K562 (cell line): ENCODE results near the gene OTULIN. TPM values are rescaled to one million over a fixed set of nuclear protein-coding genes. Genes with fewer than 3 reads are reported as not detected.

ENCODE experiments used
- ATAC-seq: fragments of 200-7000 bp; cut with Tn5 transposase; 3 replicates; pipeline ENCODE4 v1.9.1; 2020; ENCODE audit warnings: moderate library complexity
- BruUV-seq: library from RNA; stranded (reverse); fragments of 400-500 nt; replicated peaks from 2 replicates; lab custom pipeline; 2021; lab: Mats Ljungman, UMichigan
- CTCF ChIA-PET: fragments of 300-600 bp; formaldehyde crosslinking; extraction: SDS; loops from one replicate; lab custom pipeline; 2021; ENCODE audit warnings: low intra/inter-chr PET ratio; lab: Yijun Ruan, JAX
- POLR2A ChIA-PET: fragments of 300-600, 350-650 bp; sonication (Branson Sonifier 250); formaldehyde crosslinking; extraction: SDS; loops from one replicate; lab custom pipeline; 2021; ENCODE audit warnings: antibody characterized with exemption, inconsistent platforms; lab: Yijun Ruan, JAX
- DNase-seq, 4 experiments: peaks; one replicate each; pipeline versions ENCODE4 v3.0.0 to v3.0.0-alpha.2; 2011 to 2018; ENCODE audit warnings: low spot score in 3 of 4, mixed read lengths in 3 of 4; ENCODE audit errors: extremely low read depth in 1 of 4
- FAIRE-seq: peaks from 2 replicates; lab custom pipeline; 2011; peaks lifted over from hg19 to GRCh38; lab: Jason Lieb, UNC
- H2AFZ ChIP-seq: 2 replicates; pipeline ENCODE4 v1.6.0; 2011; ENCODE audit warnings: low read depth, low read length, control low read depth, inconsistent platforms
- H3K27ac ChIP-seq: fragments of 200-600 bp; 3 replicates; pipeline ENCODE4 v1.8.0; 2011; ENCODE audit warnings: low read depth, mild to moderate bottlenecking, control low read depth, inconsistent platforms, low read length, moderate library complexity, mixed read lengths; ENCODE audit errors: extremely low read depth
- H3K27me3 ChIP-seq, 2 experiments: fragments of 300-600 bp in 1 of 2; 2 replicates in 1 of 2; 3 replicates in 1 of 2; pipeline versions ENCODE4 v1.6.0 to v1.8.0; 2011; ENCODE audit warnings: inconsistent platforms in 2 of 2, low read length in 2 of 2, mild to moderate bottlenecking in 1 of 2, mixed read lengths in 1 of 2, moderate library complexity in 1 of 2; ENCODE audit not compliant: control insufficient read depth in 2 of 2, insufficient read depth in 2 of 2
- H3K36me3 ChIP-seq: fragments of 300-600 bp; 3 replicates; pipeline ENCODE4 v1.8.0; 2011; ENCODE audit warnings: mild to moderate bottlenecking, low read length, inconsistent platforms; ENCODE audit not compliant: control insufficient read depth, insufficient read depth
- H3K4me1 ChIP-seq, 2 experiments: fragments of 200-600 bp in 1 of 2; replicated peaks in 1 of 2; 2 replicates in 1 of 2; 3 replicates in 1 of 2; pipeline versions ENCODE4 v1.5.1 to v1.8.0; 2011; ENCODE audit warnings: inconsistent platforms in 2 of 2, low read length in 2 of 2, mild to moderate bottlenecking in 1 of 2, mixed read lengths in 1 of 2, moderate library complexity in 1 of 2; ENCODE audit not compliant: control insufficient read depth in 2 of 2, insufficient read depth in 2 of 2
- H3K4me2 ChIP-seq: 2 replicates; pipeline ENCODE4 v1.6.1; 2011; ENCODE audit warnings: low read length, control low read depth, inconsistent platforms, mixed read lengths; ENCODE audit not compliant: insufficient read depth
- H3K4me3 ChIP-seq: fragments of 200-600 bp; sonication (generic), shearing (Covaris generic); 2 replicates; pipeline ENCODE4 v1.5.1; 2016; ENCODE audit warnings: control low read depth, inconsistent platforms
- H3K79me2 ChIP-seq: fragments of 200-600 bp; 3 replicates; pipeline ENCODE4 v1.8.0; 2011; ENCODE audit warnings: low read length, inconsistent platforms; ENCODE audit not compliant: control insufficient read depth, insufficient read depth
- H3K9ac ChIP-seq, 2 experiments: 2 replicates each; pipeline versions ENCODE4 v1.6.0 to v1.6.1; 2011; ENCODE audit warnings: low read depth in 2 of 2, low read length in 2 of 2, control low read depth in 1 of 2, inconsistent platforms in 1 of 2, mild to moderate bottlenecking in 1 of 2, mixed read lengths in 1 of 2; ENCODE audit not compliant: insufficient read depth in 1 of 2
- H3K9me1 ChIP-seq: one replicate; pipeline ENCODE4 v1.6.0; 2011; ENCODE audit warnings: inconsistent platforms, mild to moderate bottlenecking, low read length, moderate library complexity; ENCODE audit not compliant: control insufficient read depth, insufficient read depth
- H3K9me3 ChIP-seq: replicated peaks from 2 replicates; pipeline ENCODE4 v1.5.1; 2011; ENCODE audit warnings: low read depth, low read length, inconsistent platforms; ENCODE audit not compliant: control insufficient read depth, insufficient read depth
- H4K20me1 ChIP-seq: replicated peaks from 2 replicates; pipeline ENCODE4 v1.6.1; 2011; ENCODE audit warnings: low read length, inconsistent platforms, mixed read lengths; ENCODE audit not compliant: control insufficient read depth, insufficient read depth
- E2F6 ChIP-seq, 2 experiments: IDR thresholded peaks; 2 replicates each; pipeline ENCODE4 v1.6.1; 2011; ENCODE audit warnings: borderline replicate concordance in 1 of 2, control low read depth in 1 of 2, low read depth in 1 of 2, low read length in 1 of 2, mild to moderate bottlenecking in 1 of 2, mixed read lengths in 1 of 2, moderate library complexity in 1 of 2; ENCODE audit not compliant: insufficient read depth in 1 of 2, insufficient read length in 1 of 2, poor library complexity in 1 of 2, severe bottlenecking in 1 of 2; ENCODE audit errors: extremely low read depth in 1 of 2
- GTF2A2 ChIP-seq: IDR thresholded peaks from 2 replicates; pipeline ENCODE4 v1.6.1; 2016; ENCODE audit warnings: mild to moderate bottlenecking, missing genetic modification characterization, missing compliant biosample characterization
- MAFF ChIP-seq: IDR thresholded peaks from 2 replicates; pipeline ENCODE4 v1.6.1; 2012; ENCODE audit warnings: low read length, improper control_type of control experiment
- NR2C2 ChIP-seq, 2 experiments: fragments of 200-800 bp in 1 of 2; sonication (Bioruptor generic) in 1 of 2; sonication (generic) in 1 of 2; formaldehyde crosslinking in 1 of 2; IDR thresholded peaks; 2 replicates each; pipeline versions ENCODE4 v1.6.1 to v1.8.0; 2016 to 2022; ENCODE audit warnings: mild to moderate bottlenecking in 1 of 2, missing compliant biosample characterization in 1 of 2, missing genetic modification characterization in 1 of 2, missing genetic modification reagents in 1 of 2
- SMARCA4 ChIP-seq: fragments of 450-650 bp; IDR thresholded peaks from 2 replicates; pipeline ENCODE4 v1.6.1; 2016
- ZBTB40 ChIP-seq, 2 experiments: fragments of 450-650 bp in 1 of 2; sonication (generic) in 1 of 2; formaldehyde crosslinking in 1 of 2; IDR thresholded peaks; 2 replicates each; pipeline versions ENCODE4 v1.7.1 to v1.9.0; 2016 to 2022; ENCODE audit warnings: inconsistent platforms in 1 of 2, mild to moderate bottlenecking in 1 of 2, missing genetic modification reagents in 1 of 2
- WGBS: fragments of 100-300 bp; shearing (Covaris generic); methylation state at CpG from one replicate; pipeline ENCODE4 v1.1.6; 2016; ENCODE audit warnings: low coverage, mixed read lengths; ENCODE audit not compliant: insufficient coverage; ENCODE audit errors: missing lambda C conversion rate; 5-methylcytosine and 5-hydroxymethylcytosine counted together
- in situ Hi-C: fragments of 300-500 bp; cut with MboI; formaldehyde crosslinking; loops from 4 replicates; pipeline ENCODE4 v1.15.0; 2018; ENCODE audit warnings: inconsistent platforms, mixed read lengths
- intact Hi-C: fragments of 100-400 bp; cut with micrococcal nuclease; formaldehyde crosslinking; loops from 2 replicates; pipeline ENCODE4 v1.14.2; 2022
- polyA plus RNA-seq, 8 experiments: library from polyadenylated mRNA; depleted of rRNA in 4 of 8; stranded (reverse) in 5 of 8; unstranded in 3 of 8; fragments of >200 nt; fragmentation: Nextera tagmentation in 2 of 8; fragmentation: Illumina TruSeq in 1 of 8; extraction: Ambion mirVana in 2 of 8; extraction: Trizol in 1 of 8; gene quantifications; 2 replicates each; pipeline versions ENCODE4 v1.2.1 to v1.2.3, GENCODE V29; 2011 to 2014; ENCODE audit warnings: inconsistent platforms in 1 of 8, missing spikeins in 1 of 8
- total RNA-seq, 7 experiments: library from RNA; depleted of rRNA in 6 of 7; stranded (reverse); fragments of >200 nt in 6 of 7; fragmentation: Illumina TruSeq in 2 of 7; extraction: Trizol in 2 of 7; gene quantifications; 2 replicates each; pipeline versions ENCODE4 v1.2.1 to v1.2.3, GENCODE V29; 2011 to 2021; ENCODE audit warnings: low replicate concordance in 1 of 7

Gene OTULIN
- total and polyA plus RNA-seq, 9 of the 15 experiments (the other 6 are each of a cell fraction or from before 2014, with no cell fraction given), result 3.3 to 33.6 (median 20.1) TPM

- peak overlapping the region; percentile 99 for H2AFZ ChIP-seq
- POLR2A ChIA-PET, result interaction anchor here (1.6 kb wide), 1 partner anchor 12 kb away, joined by 4 read pairs; no protein-coding TSS in a partner anchor
- H3K79me2 ChIP-seq, result peaks cover 68% of the 10 kb centered on the region
- 4% methylated on average over 21 of the region's 21 CpGs for WGBS
- FAIRE-seq (peak; percentile 66), ATAC-seq (peak; percentile 17), DNase-seq (peak in 2 of 4 experiments; percentile 43 to 70)
- no peaks in the 10 kb centered on the region for H3K9me1 ChIP-seq
- H3K4me1 ChIP-seq, result peaks cover 14 to 22% of the 10 kb centered on the region in 2 experiments; a peak in 4 of 5 replicates
- in situ Hi-C loops (loop anchor here (10.0 kb wide), 1 partner anchor 660 kb away; no protein-coding TSS in a partner anchor), intact Hi-C loops (no loop called here)
- peak overlapping the region; percentile 78 to 97 for H3K9ac ChIP-seq
- CTCF ChIA-PET, result no interaction called here
- no peaks in the 10 kb centered on the region for H3K9me3 ChIP-seq
- H3K27me3 ChIP-seq, result no peaks in the 10 kb centered on the region
- BruUV-seq, result TSS peak; percentile 64
- H3K27ac ChIP-seq, result peak overlapping the region; percentile 81
- H3K4me2 ChIP-seq, result peak overlapping the region; percentile 79
- peaks cover 9% of the 10 kb centered on the region; the same call in 1 of the 2 replicates for H4K20me1 ChIP-seq
- peaks cover 17% of the 10 kb centered on the region; the same call in 1 of the 3 replicates for H3K36me3 ChIP-seq
- H3K4me3 ChIP-seq, result peak overlapping the region; percentile 78
- no peak for TF ChIP-seq GTF2A2 (tag)
- no peak for TF ChIP-seq NR2C2 (CRISPR knock-in tag; IDR thresholded peaks at IDR 0.05)
- peak; percentile 56; the same call in 1 of the 2 replicates for TF ChIP-seq NR2C2 (tag; IDR thresholded peaks at IDR 0.05)
- peak; percentile 36; the same call in 1 of the 2 replicates for TF ChIP-seq SMARCA4
- peak; percentile 15; the same call in 1 of the 2 replicates for TF ChIP-seq ZBTB40 (IDR thresholded peaks at IDR 0.05)
- no peak for TF ChIP-seq ZBTB40 (CRISPR knock-in tag; IDR thresholded peaks at IDR 0.05)
- TF ChIP-seq E2F6 (IDR thresholded peaks at IDR 0.05; ENCODE audit: borderline replicate concordance in 1 of 2, extremely low read depth in 1 of 2, insufficient read depth in 1 of 2, insufficient read length in 1 of 2, low read depth in 1 of 2, low read length in 1 of 2, poor library complexity in 1 of 2, severe bottlenecking in 1 of 2), result peak in 1 of 2 experiments; percentile 36
- TF ChIP-seq MAFF, result no peak
These were observed 744 bp downstream of the OTULIN start for GRCh38 chr5:14665101-14665822.
